OCI-LY7 (cell line): ENCODE data around the gene XNDC1N. TPM values are rescaled to one million over a fixed set of nuclear protein-coding genes. Genes with fewer than 3 reads are reported as not detected.

Experiments
- BruUV-seq: library from RNA; stranded (reverse); fragments of 400-500 nt; replicated peaks from 2 replicates; lab custom pipeline; 2021; lab: Mats Ljungman, UMichigan
- CTCF ChIA-PET: fragments of 300-600 bp; sonication (Branson Sonifier 250); formaldehyde crosslinking; loops from one replicate; lab custom pipeline; 2022; ENCODE audit warnings: antibody characterized with exemption; ENCODE audit not compliant: unreplicated experiment; lab: Charles Lee
- POLR2A ChIA-PET: fragments of 300-600 bp; sonication (Branson Sonifier 250); formaldehyde crosslinking; loops from one replicate; lab custom pipeline; 2022; ENCODE audit warnings: antibody characterized with exemption; lab: Charles Lee
- DNase-seq: peaks from one replicate; pipeline ENCODE4 v3.0.0-alpha.2; 2015; ENCODE audit warnings: low spot score
- H2AFZ ChIP-seq: fragments of 200-600 bp; sonication (generic), shearing (Covaris generic); 2 replicates; pipeline ENCODE4 v1.6.1; 2014; ENCODE audit warnings: mild to moderate bottlenecking, antibody characterized with exemption, low read length, moderate library complexity
- H3K27ac ChIP-seq: fragments of 200-600 bp; sonication (generic); 2 replicates; pipeline ENCODE4 v1.5.1; 2014; ENCODE audit warnings: mixed run types, low read depth, mild to moderate bottlenecking, moderate library complexity, low read length, inconsistent platforms; ENCODE audit not compliant: poor library complexity, severe bottlenecking
- H3K36me3 ChIP-seq: fragments of 200-600 bp; sonication (generic); 2 replicates; pipeline ENCODE4 v1.6.1; 2014; ENCODE audit warnings: mild to moderate bottlenecking, antibody characterized with exemption, low read length, moderate library complexity, mixed read lengths; ENCODE audit not compliant: insufficient read depth
- H3K4me1 ChIP-seq: fragments of 200-600 bp; sonication (generic); 2 replicates; pipeline ENCODE4 v1.5.1; 2014; ENCODE audit warnings: mild to moderate bottlenecking, low read length; ENCODE audit not compliant: insufficient read depth, poor library complexity, severe bottlenecking
- H3K4me2 ChIP-seq: fragments of 200-600 bp; sonication (generic); 2 replicates; pipeline ENCODE4 v1.6.1; 2014; ENCODE audit warnings: mild to moderate bottlenecking, low read length
- H3K4me3 ChIP-seq: fragments of 200-600 bp; sonication (generic); 2 replicates; pipeline ENCODE4 v1.5.1; 2014; ENCODE audit warnings: mild to moderate bottlenecking, low read depth, low read length; ENCODE audit not compliant: poor library complexity, severe bottlenecking
- H3K79me2 ChIP-seq: fragments of 200-600 bp; sonication (generic); 2 replicates; pipeline ENCODE4 v1.6.1; 2016; ENCODE audit warnings: low read depth, mild to moderate bottlenecking, low read length, moderate library complexity, mixed read lengths; ENCODE audit not compliant: insufficient read depth
- H3K9me2 ChIP-seq: fragments of 200-600 bp; sonication (generic); 2 replicates; pipeline ENCODE4 v1.6.1; 2016; ENCODE audit warnings: mild to moderate bottlenecking, low read length, mixed read lengths; ENCODE audit not compliant: insufficient read depth
- H3K9me3 ChIP-seq: fragments of 200-600 bp; sonication (generic); 2 replicates; pipeline ENCODE4 v1.6.1; 2014; ENCODE audit warnings: mild to moderate bottlenecking, mixed run types, low read length, mixed read lengths
- H4K20me1 ChIP-seq: fragments of 200-600 bp; sonication (generic); 2 replicates; pipeline ENCODE4 v1.6.1; 2014; ENCODE audit warnings: mild to moderate bottlenecking, antibody characterized with exemption, low read length, moderate library complexity, mixed read lengths; ENCODE audit not compliant: insufficient read depth
- EZH2phosphoT487 ChIP-seq: fragments of 200-600 bp; sonication (generic); IDR thresholded peaks from 2 replicates; pipeline ENCODE4 v1.6.1; 2018; ENCODE audit warnings: low read depth, borderline replicate concordance, mild to moderate bottlenecking, mixed run types, antibody characterized with exemption, low read length, moderate library complexity, mixed read lengths
- intact Hi-C: fragments of 100-400 bp; cut with micrococcal nuclease; formaldehyde crosslinking; loops from one replicate; pipeline ENCODE4 v1.10.0; 2022; ENCODE audit not compliant: unreplicated experiment
- total RNA-seq, 2 experiments: library from RNA; depleted of rRNA in 1 of 2; stranded (reverse); fragments of >200 nt in 1 of 2; shearing (Covaris generic) in 1 of 2; gene quantifications; 2 replicates each; pipeline ENCODE4 v1.2.3, GENCODE V29; 2014 to 2022
- TF ChIP-seq, protein P1 (sequence below): fragments of 200-600 bp; sonication (generic); conservative IDR thresholded peaks from 2 replicates; pipeline ENCODE4 v1.5.1; 2014; ENCODE audit warnings: mild to moderate bottlenecking, antibody characterized with exemption, low read length, moderate library complexity, mixed read lengths

The XNDC1N gene
- total RNA-seq, 2 experiments from 2014 or later: 32.2 to 33.4 TPM

DNA sequence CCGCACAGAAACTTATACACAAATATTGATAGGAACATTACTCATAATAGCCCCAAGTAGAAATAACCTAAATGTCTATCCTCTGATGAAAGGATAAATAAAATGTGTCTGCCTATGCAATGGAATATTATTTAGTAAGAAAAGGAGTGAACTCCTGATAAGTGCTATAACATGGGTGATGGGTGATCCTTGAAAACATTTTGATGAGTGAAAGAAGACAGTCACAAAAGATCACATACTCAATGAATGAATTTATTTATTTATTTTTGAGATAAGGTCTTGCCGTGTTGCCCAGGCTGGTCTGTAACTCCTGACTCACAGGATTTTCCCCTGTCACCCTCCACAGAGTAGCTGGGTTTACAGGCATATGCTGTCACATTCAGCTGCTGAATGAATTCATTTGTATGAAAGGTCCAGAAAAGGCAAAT lies 17.8 kb upstream of the XNDC1N start:
- ChIA-PET CTCF (no interaction called here), POLR2A (interaction anchor here (0.7 to 1.1 kb wide), 2 partner anchors 18 to 19 kb away, joined by 6 to 7 read pairs; partner anchors contain the start of genes RNF121 and XNDC1N)
- peaks cover 10% of the 10 kb centered on the region; the same call in 1 of the 2 replicates for H3K79me2 ChIP-seq
- H3K36me3 ChIP-seq: peaks cover 14% of the 10 kb centered on the region; the same call in 1 of the 2 replicates
- no peak for DNase-seq
- no peak overlapping the region for H3K4me2 ChIP-seq
- peaks cover 13% of the 10 kb centered on the region for H3K4me1 ChIP-seq
- no peak for TF ChIP-seq EZH2phosphoT487
- TF ChIP-seq, protein P1, sequence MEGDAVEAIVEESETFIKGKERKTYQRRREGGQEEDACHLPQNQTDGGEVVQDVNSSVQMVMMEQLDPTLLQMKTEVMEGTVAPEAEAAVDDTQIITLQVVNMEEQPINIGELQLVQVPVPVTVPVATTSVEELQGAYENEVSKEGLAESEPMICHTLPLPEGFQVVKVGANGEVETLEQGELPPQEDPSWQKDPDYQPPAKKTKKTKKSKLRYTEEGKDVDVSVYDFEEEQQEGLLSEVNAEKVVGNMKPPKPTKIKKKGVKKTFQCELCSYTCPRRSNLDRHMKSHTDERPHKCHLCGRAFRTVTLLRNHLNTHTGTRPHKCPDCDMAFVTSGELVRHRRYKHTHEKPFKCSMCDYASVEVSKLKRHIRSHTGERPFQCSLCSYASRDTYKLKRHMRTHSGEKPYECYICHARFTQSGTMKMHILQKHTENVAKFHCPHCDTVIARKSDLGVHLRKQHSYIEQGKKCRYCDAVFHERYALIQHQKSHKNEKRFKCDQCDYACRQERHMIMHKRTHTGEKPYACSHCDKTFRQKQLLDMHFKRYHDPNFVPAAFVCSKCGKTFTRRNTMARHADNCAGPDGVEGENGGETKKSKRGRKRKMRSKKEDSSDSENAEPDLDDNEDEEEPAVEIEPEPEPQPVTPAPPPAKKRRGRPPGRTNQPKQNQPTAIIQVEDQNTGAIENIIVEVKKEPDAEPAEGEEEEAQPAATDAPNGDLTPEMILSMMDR: no peak
- 0 out of 2 replicates have a peak, but pooled peaks cover 4% of the 10 kb centered on the region for H4K20me1 ChIP-seq
- no peaks in the 10 kb centered on the region for H3K9me3 ChIP-seq
- intact Hi-C loops: no loop called here
- no peak overlapping the region for H3K4me3 ChIP-seq
- no TSS peak for BruUV-seq
- no peak overlapping the region for H3K27ac ChIP-seq
- no peaks in the 10 kb centered on the region for H3K9me2 ChIP-seq
- H2AFZ ChIP-seq: no peak overlapping the region

DNA sequence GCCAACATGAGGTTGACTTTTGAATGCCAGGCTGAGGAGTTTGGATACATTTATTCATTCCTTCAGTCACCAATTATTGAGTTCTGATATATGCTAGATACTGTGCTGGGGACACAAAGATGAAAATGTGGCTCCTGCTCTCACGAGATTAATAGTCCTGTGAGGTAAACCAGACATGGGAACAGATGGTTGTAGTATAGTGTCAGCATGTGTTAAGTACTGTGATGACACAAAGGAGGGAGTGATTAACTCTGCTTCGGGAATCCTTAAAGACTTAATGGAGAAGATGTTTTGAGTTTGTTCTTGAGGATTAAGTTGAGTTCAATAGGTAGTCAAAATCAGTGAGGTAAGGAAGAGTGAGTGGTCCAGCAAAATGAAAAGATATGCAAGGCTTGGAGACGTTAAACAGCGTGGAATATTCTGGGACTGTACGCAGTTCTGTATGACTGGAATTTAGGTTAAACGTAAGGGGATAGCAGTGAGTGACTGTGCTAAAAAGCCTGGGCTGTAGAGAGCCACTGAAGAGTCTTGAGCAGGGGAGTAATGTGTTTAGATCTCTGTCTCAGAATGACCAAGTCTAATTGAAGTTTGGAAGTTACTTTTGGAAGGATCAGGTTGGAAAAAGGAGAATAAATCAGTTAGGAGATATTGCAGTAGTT lies 12.3 kb upstream of the XNDC1N start:
- H3K27ac ChIP-seq: no peak overlapping the region
- 0 out of 2 replicates have a peak, but pooled peaks cover 12% of the 10 kb centered on the region for H4K20me1 ChIP-seq
- H3K4me3 ChIP-seq: no peak overlapping the region
- POLR2A ChIA-PET: no interaction called here
- BruUV-seq: no TSS peak
- TF ChIP-seq EZH2phosphoT487: no peak
- TF ChIP-seq, protein P1: no peak
- H3K36me3 ChIP-seq: peaks cover 22% of the 10 kb centered on the region; the same call in 1 of the 2 replicates
- H3K4me1 ChIP-seq: peaks cover 9% of the 10 kb centered on the region
- no peak for DNase-seq
- CTCF ChIA-PET: no interaction called here
- peaks cover 31% of the 10 kb centered on the region; the same call in 1 of the 2 replicates for H3K79me2 ChIP-seq
- no peaks in the 10 kb centered on the region for H3K9me2 ChIP-seq
- H3K4me2 ChIP-seq: no peak overlapping the region
- H2AFZ ChIP-seq: no peak overlapping the region
- H3K9me3 ChIP-seq: no peaks in the 10 kb centered on the region
- intact Hi-C loops: no loop called here

DNA sequence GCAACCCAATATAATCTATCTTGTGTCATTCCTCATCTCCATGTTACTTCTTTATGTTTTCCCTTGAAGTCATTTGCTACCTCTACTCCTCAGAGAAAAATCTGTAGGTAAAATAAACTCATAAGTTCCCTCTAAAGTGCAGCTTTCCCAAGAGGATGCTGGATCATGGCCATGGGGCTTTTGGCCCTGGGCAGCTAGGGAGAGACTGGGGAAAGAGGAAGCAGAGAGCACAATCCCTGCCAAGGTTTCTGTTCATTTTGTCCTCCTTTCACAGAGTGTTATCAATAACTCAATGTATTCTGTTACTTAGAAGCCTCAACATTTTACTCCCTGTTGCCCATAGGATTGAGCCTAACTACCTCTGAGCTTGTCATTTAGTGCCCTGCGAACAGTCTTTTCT lies 9.4 kb upstream of the XNDC1N start:
- no peak overlapping the region for H3K4me3 ChIP-seq
- no peaks in the 10 kb centered on the region for H3K9me3 ChIP-seq
- no peak overlapping the region for H3K4me2 ChIP-seq
- BruUV-seq: no TSS peak
- no peaks in the 10 kb centered on the region for H3K9me2 ChIP-seq
- H2AFZ ChIP-seq: no peak overlapping the region
- peaks cover 18% of the 10 kb centered on the region; the same call in 1 of the 2 replicates for H3K36me3 ChIP-seq
- no peak for DNase-seq
- no peak overlapping the region for H3K27ac ChIP-seq
- TF ChIP-seq, protein P1: no peak
- peaks cover 26% of the 10 kb centered on the region; the same call in 1 of the 2 replicates for H4K20me1 ChIP-seq
- ChIA-PET CTCF (no interaction called here), POLR2A (interaction anchor here (1.0 kb wide), 1 partner anchor 10 kb away, joined by 3 read pairs; no protein-coding TSS in a partner anchor)
- peaks cover 45% of the 10 kb centered on the region; the same call in 1 of the 2 replicates for H3K79me2 ChIP-seq
- peaks cover 6% of the 10 kb centered on the region for H3K4me1 ChIP-seq
- intact Hi-C loops: no loop called here
